ENCODE results near the gene ACTC1.

The ACTC1 gene

DNA sequence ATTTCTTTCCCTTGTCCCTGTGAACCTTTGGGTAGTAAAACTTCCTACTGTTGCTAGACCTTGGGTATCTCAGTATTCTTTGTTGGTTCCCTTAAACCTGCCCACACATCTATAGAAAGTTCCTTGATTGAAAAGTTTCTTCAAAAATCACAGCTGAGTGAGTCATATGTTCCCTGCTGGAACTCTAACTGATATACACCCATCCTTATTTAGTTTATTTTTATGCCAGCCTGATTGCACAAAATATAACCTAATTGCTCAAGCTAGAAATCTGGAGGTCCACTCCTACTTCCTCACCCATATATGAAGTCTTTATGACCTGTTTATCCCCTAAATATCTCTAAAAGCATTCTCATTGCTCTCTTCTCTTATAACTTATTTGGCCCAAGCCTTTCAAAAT is 26.8 kb downstream of the ACTC1 start:
- no peaks in the 10 kb centered on the region for H3F3A ChIP-seq (ENCODE audit: control insufficient read depth, insufficient read depth)
- no peak overlapping the region for H3K4me3 ChIP-seq (ENCODE audit: low read length)
- no peaks in the 10 kb centered on the region for H4K20me1 ChIP-seq (ENCODE audit: control insufficient read depth, insufficient read depth, low read depth, low read length)
- no peaks in the 10 kb centered on the region for H3K79me2 ChIP-seq (ENCODE audit: control insufficient read depth, low read length)
- no peaks in the 10 kb centered on the region for H3K9me2 ChIP-seq (replicated peaks; ENCODE audit: control insufficient read depth, low read length)
- H3K9me3 ChIP-seq (ENCODE audit: control insufficient read depth, insufficient read depth, low read length): no peaks in the 10 kb centered on the region
- TF ChIP-seq, protein P1, sequence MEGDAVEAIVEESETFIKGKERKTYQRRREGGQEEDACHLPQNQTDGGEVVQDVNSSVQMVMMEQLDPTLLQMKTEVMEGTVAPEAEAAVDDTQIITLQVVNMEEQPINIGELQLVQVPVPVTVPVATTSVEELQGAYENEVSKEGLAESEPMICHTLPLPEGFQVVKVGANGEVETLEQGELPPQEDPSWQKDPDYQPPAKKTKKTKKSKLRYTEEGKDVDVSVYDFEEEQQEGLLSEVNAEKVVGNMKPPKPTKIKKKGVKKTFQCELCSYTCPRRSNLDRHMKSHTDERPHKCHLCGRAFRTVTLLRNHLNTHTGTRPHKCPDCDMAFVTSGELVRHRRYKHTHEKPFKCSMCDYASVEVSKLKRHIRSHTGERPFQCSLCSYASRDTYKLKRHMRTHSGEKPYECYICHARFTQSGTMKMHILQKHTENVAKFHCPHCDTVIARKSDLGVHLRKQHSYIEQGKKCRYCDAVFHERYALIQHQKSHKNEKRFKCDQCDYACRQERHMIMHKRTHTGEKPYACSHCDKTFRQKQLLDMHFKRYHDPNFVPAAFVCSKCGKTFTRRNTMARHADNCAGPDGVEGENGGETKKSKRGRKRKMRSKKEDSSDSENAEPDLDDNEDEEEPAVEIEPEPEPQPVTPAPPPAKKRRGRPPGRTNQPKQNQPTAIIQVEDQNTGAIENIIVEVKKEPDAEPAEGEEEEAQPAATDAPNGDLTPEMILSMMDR (IDR thresholded peaks at IDR 0.05; ENCODE audit: low read depth, low read length, poor library complexity, severe bottlenecking): no peak
- TF ChIP-seq EZH2phosphoT487 (IDR thresholded peaks at IDR 0.05; ENCODE audit: borderline replicate concordance, low read length): no peak
- H3K27ac ChIP-seq (ENCODE audit: low read depth, low read length): no peak overlapping the region
- no peak overlapping the region for H3K4me2 ChIP-seq (ENCODE audit: low read length)
- no peaks in the 10 kb centered on the region for H3K36me3 ChIP-seq (ENCODE audit: control insufficient read depth, low read length)
- peaks cover 5% of the 10 kb centered on the region; the same call in 1 of the 2 replicates for H3K27me3 ChIP-seq (ENCODE audit: control insufficient read depth, low read length)
- no peaks in the 10 kb centered on the region for H3K4me1 ChIP-seq (ENCODE audit: control insufficient read depth, low read length)

DNA sequence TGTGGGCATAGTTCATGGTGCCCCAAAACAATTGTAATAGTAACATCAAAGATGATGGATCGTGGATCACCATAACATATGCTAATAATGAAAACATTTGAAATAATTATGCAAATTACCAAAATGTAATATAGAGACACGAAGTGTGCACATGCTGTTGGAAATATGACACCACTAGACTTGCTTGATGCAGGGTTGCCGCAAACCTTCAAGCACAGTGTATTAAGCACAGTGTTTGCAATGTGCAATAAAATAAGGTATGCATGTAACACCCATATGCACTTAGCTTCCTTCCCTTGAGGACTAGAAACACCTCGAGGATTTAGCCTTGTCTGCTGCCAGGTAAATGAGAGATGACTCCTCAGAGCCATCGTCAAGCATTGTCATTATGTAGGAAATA is 29.6 kb downstream of the ACTC1 start:
- no peaks in the 10 kb centered on the region for H3K36me3 ChIP-seq (ENCODE audit: control insufficient read depth, low read length)
- no peaks in the 10 kb centered on the region for H3K9me3 ChIP-seq (ENCODE audit: control insufficient read depth, insufficient read depth, low read length)
- TF ChIP-seq, protein P1 (IDR thresholded peaks at IDR 0.05; ENCODE audit: low read depth, low read length, poor library complexity, severe bottlenecking): no peak
- H3K4me3 ChIP-seq (ENCODE audit: low read length): no peak overlapping the region
- no peaks in the 10 kb centered on the region for H4K20me1 ChIP-seq (ENCODE audit: control insufficient read depth, insufficient read depth, low read depth, low read length)
- no peaks in the 10 kb centered on the region for H3K9me2 ChIP-seq (replicated peaks; ENCODE audit: control insufficient read depth, low read length)
- no peaks in the 10 kb centered on the region for H3K4me1 ChIP-seq (ENCODE audit: control insufficient read depth, low read length)
- 0 out of 2 replicates have a peak, but pooled peaks cover 2% of the 10 kb centered on the region for H3K27me3 ChIP-seq (ENCODE audit: control insufficient read depth, low read length)
- no peak overlapping the region for H3K27ac ChIP-seq (ENCODE audit: low read depth, low read length)
- H3K4me2 ChIP-seq (ENCODE audit: low read length): no peak overlapping the region
- H3F3A ChIP-seq (ENCODE audit: control insufficient read depth, insufficient read depth): no peaks in the 10 kb centered on the region
- H3K79me2 ChIP-seq (ENCODE audit: control insufficient read depth, low read length): no peaks in the 10 kb centered on the region

DNA sequence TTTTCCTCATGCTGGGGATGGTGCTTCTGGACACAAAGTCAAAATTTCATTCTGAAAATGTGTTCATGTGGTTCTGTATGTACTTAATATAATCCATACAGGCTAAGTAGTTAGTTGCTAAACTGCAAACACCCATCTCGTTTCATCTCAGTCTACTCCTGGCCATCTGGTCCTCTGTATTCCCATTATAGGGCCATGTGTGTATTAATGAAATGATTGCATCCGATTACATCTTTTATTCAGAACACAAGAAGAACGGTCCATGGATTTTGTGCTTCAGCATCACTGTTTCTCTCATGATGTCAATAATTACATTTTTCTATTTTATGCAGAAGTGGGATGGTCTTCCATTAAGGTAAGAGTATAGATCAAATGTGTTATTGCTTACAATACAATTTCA is 34.4 kb downstream of the ACTC1 start:
- Histone ChIP-seq H3K27me3 (ENCODE audit: control insufficient read depth, low read length) (peaks cover 11% of the 10 kb centered on the region), H3K4me2 (ENCODE audit: low read length) (no peak overlapping the region), H3F3A (ENCODE audit: control insufficient read depth, insufficient read depth) (no peaks in the 10 kb centered on the region), H3K27ac (ENCODE audit: low read depth, low read length) (no peak overlapping the region), H3K4me3 (ENCODE audit: low read length) (no peak overlapping the region), H3K36me3 (ENCODE audit: control insufficient read depth, low read length) (no peaks in the 10 kb centered on the region), H3K9me2 (replicated peaks; ENCODE audit: control insufficient read depth, low read length) (no peaks in the 10 kb centered on the region), H3K4me1 (ENCODE audit: control insufficient read depth, low read length) (no peaks in the 10 kb centered on the region), H3K79me2 (ENCODE audit: control insufficient read depth, low read length) (no peaks in the 10 kb centered on the region), H4K20me1 (ENCODE audit: control insufficient read depth, insufficient read depth, low read depth, low read length) (no peaks in the 10 kb centered on the region), H3K9me3 (ENCODE audit: control insufficient read depth, insufficient read depth, low read length) (no peaks in the 10 kb centered on the region)
- TF ChIP-seq, protein P1 (IDR thresholded peaks at IDR 0.05; ENCODE audit: low read depth, low read length, poor library complexity, severe bottlenecking): no peak
- TF ChIP-seq EZH2phosphoT487 (IDR thresholded peaks at IDR 0.05; ENCODE audit: borderline replicate concordance, low read length): no peak

DNA sequence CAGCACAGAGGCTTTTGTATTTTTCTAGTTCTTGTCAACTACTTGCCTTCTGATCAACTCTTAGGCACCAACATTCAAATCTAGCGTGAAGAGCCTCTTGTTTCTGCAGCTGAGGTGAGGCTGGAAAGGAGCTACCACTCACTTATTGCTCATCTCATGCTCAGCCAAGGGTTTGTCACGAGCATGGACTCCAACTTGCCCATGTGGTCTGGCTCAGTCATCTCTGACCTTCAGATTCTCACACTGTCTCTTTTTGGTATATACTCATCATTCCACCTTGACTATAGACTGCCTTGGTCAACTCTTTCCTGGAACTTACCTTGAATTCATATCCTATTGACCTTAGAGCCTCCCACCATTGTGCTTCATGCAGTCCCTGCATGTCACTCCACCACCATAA is 35.4 kb downstream of the ACTC1 start:
- Histone ChIP-seq H3K4me2 (ENCODE audit: low read length) (no peak overlapping the region), H3K27me3 (ENCODE audit: control insufficient read depth, low read length) (peaks cover 14% of the 10 kb centered on the region)
- TF ChIP-seq, protein P1 (IDR thresholded peaks at IDR 0.05; ENCODE audit: low read depth, low read length, poor library complexity, severe bottlenecking): no peak
- TF ChIP-seq EZH2phosphoT487 (IDR thresholded peaks at IDR 0.05; ENCODE audit: borderline replicate concordance, low read length): no peak

More for the DNA sequence above, 35.4 kb downstream of the ACTC1 start:
- Histone ChIP-seq H3K9me2 (replicated peaks; ENCODE audit: control insufficient read depth, low read length) (no peaks in the 10 kb centered on the region), H3F3A (ENCODE audit: control insufficient read depth, insufficient read depth) (no peaks in the 10 kb centered on the region), H3K36me3 (ENCODE audit: control insufficient read depth, low read length) (no peaks in the 10 kb centered on the region), H4K20me1 (ENCODE audit: control insufficient read depth, insufficient read depth, low read depth, low read length) (no peaks in the 10 kb centered on the region), H3K27ac (ENCODE audit: low read depth, low read length) (no peak overlapping the region), H3K79me2 (ENCODE audit: control insufficient read depth, low read length) (no peaks in the 10 kb centered on the region), H3K4me1 (ENCODE audit: control insufficient read depth, low read length) (no peaks in the 10 kb centered on the region), H3K9me3 (ENCODE audit: control insufficient read depth, insufficient read depth, low read length) (no peaks in the 10 kb centered on the region), H3K4me3 (ENCODE audit: low read length) (no peak overlapping the region)

All from DOHH2 (cell line).